Stimulated activated CD8-positive, alpha-beta memory T cell treated with anti-CD3 and anti-CD28 coated beads, Interleukin-15, amount 100 ng/mL, for 1 hour (primary cell): ENCODE data around the gene RALGAPA2.

ENCODE experiments used
- DNase-seq: peaks from one replicate; pipeline ENCODE4 v3.0.0-alpha.2; 2020; ENCODE audit warnings: low read depth

The RALGAPA2 gene

DNA sequence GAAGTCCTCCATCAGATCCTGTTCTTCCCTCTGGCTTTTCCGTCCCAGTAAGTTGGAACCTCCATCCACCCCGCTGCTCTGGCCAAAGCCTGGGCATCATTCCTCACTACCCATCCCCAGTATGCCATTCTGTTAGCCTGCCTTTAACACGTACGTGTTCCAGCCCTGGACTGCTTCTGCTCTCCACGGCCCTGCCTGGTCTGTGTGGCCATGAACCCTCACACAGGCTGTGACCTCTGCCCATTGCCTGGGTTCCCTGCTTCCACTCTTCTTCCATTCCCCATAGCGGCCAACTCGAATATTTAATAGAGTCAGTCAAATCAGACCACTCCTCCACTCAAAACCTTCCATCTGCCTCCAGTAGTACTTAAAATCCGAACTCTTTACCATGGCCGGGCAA, 29.4 kb downstream of the RALGAPA2 start:
- DNase-seq = no peak

DNA sequence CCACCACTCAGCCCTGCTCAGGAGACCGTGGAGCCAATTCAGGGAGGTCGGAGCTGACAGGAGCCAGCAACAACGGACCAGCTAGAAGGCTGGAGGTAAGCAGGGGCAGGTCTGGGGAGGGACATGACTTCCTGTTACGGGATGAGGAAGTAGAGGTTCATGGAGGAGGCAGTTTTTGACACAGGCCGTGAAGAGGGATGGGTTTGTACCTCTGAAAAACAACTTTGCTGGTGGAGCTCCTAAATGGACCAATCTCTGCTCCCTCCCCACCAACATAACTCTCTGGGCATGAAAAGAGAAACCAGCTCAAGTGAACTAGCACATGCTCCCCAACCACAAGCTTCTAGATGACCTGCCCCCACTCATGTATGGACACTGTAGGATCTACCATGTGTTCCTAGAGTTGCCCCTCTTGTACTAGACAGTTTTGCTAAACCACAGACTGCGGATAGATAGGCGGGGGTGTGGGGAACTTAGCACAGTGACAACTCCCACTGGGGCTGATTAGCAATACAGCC, 31.4 kb downstream of the RALGAPA2 start:
- DNase-seq = no peak

DNA sequence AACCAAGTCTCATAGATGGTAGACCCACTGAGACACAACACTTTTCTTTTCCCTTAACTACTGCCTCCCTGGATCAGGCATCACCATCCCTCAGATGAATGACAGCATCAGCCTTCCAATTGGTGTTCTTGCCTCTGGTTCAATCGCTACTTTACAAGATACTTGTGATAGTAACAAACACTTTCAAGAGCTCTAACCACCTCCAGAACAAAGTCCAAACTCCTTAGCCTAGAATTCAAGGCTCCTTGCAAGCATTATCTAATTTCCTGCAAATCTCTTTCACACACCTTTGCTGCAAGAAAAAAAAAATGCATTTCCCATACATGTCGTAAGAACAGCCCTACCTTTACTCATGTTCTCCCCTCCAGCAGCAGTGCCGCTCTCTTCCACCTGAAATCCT, 33.1 kb downstream of the RALGAPA2 start:
- no peak for DNase-seq

DNA sequence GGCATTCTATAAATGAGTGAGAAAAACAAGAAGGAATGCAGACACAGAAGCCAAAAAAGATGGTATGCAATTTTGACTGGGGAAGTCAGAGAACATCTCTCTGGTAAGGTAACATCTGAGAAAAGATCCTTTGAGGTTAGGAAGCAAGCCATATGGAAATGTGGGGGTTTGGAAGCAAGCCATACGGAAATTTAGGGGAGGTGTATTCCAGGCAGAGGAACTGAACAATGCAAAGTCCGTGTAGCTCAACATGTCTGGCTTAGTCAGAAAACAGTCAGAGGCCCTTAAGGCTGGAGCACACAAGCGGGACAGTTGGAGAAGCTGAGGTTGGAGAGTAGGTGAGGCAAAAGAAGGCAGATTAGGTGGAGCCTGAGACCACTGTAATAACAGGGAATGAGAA, 35.3 kb downstream of the RALGAPA2 start:
- no peak for DNase-seq

DNA sequence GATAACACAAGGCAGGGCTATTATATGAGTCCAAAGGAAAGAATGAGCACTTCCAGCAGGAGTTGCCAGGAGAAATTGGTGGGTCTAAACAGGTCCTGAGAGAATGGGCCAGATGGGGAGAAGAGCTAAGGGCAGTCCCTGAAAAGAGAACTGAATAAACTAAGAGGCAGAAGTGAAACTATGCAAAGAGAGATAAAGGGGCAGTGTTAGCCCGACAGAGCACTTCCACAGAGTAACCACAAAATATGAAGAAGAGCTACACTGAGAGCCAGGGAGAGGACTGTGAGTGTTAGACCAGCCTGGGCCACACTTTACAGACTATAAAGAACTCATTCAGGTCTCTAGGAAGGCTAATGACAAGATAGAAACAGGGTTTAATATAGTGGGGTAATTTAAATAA, 43.8 kb downstream of the RALGAPA2 start:
- no peak for DNase-seq

DNA sequence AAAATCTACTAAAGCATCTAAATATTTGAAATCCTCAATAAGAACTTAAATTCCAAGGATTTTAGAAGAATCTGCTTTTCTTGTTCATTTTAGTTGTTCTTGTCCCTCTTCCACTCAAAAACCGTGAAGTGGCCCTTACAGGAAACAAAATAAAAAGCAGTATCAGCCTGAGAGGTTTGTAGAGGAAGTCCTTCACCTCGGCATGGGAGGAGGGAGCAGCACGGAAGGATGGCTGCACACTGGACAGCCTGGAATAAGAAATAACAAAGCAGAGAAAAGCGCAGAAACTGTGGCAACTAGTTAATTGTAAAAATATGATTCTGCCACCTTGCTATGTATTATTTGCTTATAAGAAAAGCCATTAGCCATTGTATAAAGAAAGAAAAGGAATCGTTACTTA, 46.1 kb downstream of the RALGAPA2 start:
- DNase-seq = no peak

DNA sequence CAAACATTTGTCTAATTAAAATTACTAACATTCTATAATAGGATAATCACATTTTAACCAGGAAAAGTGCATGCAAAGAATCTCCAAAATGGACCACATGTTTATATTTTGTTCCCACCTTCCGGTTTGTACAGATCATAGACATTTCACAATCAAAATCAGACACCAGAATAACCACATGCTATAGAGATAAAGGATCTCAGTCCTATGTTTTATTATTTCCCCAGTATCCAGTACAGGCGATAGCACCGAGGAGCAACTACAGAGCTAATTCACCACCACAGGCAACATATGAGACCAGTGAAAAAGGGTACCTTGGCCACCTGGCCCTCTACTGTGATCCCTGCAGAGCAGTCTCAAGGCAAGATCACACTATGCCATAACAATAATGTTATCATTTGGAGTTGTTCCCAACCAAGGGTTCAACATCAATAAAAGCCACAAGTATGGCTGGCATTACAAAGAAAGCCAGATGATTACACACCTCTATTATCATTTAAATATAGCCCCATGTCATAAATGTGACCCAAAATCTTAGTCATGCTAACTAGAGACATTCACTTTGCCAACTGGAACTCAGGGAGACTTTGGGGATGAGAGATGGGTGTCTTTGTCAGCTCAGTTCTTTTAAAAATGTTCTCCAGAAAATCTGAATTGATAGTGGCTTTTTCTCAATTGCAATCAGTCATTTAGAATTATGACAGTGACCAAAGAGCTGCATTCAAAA, 46.7 kb downstream of the RALGAPA2 start:
- no peak for DNase-seq

DNA sequence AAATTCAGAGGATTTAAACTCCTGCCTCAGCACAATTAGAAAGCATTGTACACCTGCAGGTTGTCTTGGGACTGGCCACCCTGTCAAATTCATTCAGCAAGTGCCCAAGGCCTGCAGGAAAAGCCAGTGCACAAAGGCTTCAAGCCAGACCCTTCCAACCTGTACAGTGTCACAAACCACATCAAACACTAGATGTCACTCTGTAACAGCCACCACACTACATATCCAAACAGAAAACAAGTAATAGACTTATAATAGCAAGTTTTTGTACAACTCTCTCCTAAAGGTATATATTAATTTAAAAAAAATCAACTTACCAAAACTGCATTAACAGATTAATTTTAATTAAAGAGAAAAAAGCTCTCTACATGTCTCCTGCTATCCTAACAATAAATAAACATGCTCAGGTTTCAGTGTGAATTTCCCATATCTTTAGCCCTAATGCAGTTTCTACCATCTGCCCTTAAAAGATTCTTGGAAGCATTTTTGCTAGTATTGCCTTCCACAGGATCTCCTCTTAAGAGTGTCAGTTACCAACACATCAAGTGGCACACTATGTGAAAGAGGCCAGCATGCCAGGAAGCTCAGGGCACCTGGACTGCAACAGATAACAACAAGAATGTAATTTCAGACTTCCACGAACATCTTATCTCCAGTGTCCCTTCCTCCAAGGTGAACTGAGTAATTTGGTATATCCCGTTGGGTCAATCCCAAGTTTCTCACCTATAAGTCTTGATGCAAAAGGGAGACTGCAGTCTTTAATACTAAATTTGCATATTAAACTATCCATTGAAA, 47.5 kb downstream of the RALGAPA2 start:
- no peak for DNase-seq

DNA sequence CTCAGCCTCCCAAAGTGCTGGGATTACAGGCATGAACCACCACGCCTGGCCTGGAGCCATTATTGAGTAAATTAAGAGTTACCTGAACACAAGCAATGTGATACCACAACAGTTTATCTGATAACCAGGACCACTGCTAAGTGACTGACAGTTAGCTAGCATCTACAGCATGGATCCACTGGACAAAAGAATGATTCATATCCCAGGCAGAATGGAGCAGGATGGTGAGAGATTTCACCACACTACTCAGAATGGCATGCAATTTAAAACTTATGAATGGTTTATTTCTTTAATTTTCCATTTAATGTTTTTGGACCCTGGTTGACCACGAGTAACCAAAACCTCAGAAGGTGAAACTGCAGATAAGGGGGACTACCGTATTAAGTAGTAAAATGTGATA, 48.6 kb downstream of the RALGAPA2 start:
- DNase-seq = no peak

DNA sequence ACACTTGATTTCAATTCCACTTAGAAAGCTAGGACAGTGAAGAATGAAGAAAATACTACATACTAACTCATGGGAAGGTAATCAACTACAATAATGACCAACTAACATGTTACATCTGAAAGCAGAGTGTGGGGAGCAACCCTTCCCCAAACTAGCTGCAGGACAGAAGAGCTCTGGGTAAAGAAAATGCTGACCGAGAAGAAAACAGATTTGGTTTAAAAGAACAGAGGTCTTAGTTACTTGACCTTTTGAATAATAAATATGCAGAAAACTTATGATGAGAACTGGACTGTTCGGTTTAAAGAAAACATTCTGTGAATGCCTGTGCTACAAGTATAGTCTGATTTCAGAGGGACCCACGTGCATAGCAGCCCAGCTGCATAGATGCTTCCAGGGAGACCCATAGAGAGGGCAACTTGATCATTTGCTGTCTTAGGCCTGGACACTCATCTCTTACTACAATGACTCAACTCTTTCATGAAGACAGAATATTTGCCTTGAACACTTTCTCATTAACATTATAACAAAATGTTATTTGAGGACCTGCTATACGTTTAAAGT, 53.5 kb downstream of the RALGAPA2 start:
- DNase-seq = no peak

DNA sequence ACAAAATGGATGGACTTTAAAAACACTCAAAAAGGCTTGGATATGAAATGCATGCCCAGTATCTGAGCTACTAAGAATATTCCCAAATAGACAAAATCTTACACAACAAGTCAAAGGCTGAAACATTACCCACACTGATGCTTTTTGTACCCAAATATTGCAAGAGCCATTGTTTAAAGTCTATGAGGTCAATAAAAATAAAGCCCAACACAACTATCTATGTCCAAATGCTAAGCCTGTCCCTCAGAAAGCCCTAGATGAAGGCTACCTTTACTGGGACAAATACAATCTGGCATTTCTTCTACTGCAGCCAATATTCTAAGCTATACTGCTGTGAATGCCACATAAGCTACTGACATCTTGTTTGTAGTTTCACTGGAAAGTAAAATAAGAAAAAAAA, 54.3 kb downstream of the RALGAPA2 start:
- no peak for DNase-seq

DNA sequence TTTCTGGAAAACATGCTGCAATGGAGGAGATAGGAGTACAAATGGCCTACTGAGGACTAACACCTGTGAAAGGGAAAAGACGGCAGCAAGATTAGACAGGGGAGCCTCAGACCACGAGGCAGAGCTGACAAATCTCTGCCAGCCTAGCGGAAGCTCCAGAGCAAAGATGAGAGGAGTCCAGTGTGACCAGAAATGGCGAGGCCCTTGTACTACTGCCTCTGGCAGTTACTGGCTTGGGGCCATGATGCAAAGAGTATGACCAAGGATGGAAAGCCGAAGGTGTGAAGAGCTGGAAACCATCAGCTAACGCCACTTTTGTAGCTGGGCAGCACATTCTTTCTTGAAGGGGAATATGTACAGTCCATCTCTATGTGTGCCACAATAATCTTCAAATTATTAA, 55.4 kb downstream of the RALGAPA2 start:
- DNase-seq = no peak

DNA sequence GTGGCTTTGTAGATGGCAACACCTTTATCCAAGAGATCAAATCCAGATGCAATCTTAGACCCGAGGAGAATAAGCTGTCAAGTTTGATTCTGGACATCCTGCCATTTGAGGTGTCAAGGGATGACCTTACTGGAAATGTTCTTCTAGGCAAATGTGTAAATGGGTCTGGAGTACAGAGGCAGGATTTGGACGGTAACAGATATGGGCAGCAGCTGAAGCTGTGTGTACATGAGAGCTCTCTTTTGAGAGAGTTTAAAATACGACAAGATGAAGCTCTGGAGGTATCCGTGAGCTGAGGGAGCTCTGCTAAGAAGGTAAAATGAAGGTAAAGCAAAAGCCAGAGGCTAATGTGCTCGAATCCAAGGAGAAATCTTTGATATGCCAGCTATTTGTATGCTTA, 56.6 kb downstream of the RALGAPA2 start:
- no peak for DNase-seq

DNA sequence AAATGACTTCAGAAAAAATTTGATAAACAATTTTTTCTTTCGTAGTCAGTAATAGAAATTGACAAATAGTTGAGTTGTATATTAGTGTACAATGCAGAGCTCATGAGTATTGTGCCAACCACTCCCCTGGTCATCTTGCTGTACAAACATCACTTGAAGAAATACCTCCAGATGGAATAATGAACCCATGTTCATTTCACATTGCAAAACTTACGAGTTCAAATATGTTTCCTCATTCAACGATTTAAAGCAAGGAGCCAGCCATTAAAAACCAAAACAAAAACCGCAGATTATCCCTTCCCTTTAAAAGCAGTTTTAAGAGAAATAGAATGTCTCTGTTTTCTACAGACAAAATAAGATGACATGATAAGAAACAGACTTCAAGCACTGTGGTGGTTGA, 62.5 kb downstream of the RALGAPA2 start:
- DNase-seq = no peak

DNA sequence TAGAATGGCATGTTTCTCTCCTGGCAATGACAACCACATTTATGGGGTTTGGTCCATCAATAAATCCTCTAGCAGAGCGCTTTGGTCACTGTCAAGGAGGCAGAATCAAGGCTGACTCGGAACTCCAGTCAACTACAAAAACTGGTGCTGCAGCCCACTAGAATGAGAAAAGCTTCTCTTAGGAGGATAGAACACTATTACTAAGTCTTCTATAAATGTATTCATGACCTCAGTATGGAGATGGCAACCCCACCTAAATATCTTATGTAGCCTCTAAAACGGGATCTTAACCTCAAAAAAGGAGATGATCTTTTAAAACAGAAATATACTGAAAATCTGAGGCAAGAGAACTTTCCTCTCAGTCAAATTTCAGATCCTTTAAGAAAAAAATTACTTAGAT, 68.5 kb downstream of the RALGAPA2 start:
- DNase-seq = no peak

DNA sequence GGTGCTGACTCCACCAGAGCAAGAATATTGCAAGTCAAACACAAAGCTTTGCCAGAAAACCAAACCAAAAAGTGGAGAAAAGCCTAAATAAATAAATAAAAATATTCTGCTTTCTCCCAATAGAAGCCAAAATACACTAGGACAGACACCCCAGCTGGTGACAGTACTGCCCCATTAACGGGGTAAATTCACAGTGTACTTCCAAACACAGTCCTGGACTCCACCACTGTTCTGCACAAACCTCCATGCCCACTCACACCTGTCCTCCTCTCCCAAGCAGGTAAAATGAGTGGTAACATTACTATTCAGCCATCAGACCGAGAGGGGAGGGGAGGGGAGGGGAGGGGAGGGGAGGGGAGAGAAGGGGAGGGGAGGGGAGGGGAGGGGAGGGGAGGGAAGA, 70.7 kb downstream of the RALGAPA2 start:
- no peak for DNase-seq

DNA sequence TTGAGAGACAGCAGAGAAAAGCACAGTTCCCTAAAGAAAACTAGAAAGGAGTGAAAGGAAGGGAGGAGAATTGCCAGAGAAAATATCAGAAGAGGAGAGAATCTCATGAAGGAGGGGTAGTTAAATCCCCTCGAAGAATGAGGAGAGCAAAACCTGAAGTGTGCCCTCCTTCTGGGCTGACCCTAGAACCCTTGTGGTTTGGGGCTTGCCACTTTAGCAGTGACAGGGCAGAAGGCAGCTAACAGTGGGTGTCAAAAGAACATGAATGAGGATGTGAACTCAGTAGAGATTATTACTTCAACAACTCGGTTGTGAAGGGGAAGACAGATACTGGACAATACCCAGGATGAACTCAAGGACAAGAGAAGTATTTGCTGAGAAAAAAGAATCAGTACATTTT, 73.6 kb downstream of the RALGAPA2 start:
- no peak for DNase-seq

DNA sequence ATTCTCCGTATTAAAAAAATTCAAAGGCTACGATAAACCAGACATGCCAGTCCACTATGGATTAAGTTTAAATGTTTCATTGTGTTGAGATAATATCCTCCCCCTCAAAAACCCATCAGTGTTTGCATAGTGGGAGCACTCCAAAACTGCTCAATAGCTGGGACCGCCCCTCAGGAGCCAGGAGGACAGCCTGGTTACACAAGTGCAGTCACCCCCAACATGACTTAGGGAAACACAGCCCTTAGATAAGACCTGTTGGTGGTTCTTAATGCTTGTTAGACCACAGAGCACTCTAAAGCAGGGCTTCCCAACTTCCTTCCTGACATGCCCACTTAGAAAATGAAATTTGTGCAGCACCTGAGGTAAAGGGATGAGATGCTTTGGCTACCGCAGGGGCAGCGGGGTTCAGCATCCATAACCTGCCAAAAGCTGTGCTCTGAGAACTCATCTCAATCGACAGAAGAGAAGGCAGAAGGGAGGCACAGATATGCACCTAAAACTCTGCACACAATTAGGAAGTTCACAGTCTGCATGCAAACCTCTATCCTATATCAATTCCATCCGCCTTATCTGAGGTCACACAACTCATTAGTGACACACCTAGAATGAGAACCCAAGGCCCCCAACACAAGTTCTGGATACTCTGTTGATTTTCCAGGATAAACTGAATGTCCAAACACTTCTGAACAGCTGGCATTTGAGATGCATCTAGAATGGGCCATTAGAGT, 74.3 kb downstream of the RALGAPA2 start:
- no peak for DNase-seq

DNA sequence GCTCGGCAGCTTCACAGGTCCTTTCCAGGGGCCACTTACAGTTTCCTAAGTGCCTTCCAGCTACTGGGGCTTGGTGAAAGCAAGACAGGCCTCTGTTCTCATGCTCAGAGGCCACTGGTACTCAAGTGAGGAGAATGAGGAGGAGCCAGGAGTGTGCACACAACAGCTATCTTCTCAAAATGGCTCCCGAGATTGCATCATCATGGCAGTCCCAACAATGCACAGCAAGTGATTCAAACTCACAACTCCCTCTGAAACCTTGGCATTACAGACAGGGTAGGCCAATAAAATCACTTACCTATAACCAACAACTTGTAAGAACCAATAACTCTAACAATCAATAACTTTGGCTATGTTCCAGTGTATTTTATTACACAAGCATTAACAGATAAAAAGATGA, 77.4 kb downstream of the RALGAPA2 start:
- DNase-seq = no peak

DNA sequence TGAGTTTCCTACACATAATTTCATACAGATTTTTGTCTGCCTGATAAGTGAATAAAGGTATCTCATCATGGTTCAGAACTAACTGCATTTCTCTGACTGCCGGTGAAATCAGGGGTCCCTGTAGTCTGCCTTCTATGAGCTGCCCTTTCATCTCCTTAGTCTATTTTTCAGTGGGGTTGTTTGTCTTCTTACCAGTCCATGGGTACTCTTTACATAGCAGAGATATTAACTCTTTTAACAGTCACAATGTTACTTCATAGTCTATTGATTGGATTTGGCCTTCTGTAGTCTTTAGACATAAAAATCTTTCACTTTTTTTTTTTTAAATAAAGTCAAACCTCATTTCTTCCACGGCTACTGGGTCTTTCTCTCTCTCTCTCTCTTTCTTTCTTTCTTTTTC, 79.8 kb downstream of the RALGAPA2 start:
- no peak for DNase-seq

DNA sequence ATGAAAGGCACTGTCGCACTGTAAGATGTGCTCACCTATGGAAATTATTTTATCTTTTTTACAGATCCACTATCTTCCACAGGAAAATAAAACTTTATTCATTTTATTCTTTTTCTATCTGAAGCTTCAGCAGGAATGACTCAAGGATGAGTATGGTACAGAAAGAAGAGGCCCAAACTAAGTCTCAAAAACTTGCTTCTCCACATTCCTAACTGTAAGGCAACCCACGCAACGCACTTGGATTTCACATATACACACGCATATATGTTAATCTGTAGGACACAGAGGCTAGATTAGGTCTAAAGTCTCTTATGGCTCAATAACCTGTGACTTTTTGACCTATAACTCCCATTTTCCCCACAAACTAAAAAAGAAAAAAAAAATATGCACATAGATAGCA, 81.9 kb downstream of the RALGAPA2 start:
- DNase-seq = no peak

DNA sequence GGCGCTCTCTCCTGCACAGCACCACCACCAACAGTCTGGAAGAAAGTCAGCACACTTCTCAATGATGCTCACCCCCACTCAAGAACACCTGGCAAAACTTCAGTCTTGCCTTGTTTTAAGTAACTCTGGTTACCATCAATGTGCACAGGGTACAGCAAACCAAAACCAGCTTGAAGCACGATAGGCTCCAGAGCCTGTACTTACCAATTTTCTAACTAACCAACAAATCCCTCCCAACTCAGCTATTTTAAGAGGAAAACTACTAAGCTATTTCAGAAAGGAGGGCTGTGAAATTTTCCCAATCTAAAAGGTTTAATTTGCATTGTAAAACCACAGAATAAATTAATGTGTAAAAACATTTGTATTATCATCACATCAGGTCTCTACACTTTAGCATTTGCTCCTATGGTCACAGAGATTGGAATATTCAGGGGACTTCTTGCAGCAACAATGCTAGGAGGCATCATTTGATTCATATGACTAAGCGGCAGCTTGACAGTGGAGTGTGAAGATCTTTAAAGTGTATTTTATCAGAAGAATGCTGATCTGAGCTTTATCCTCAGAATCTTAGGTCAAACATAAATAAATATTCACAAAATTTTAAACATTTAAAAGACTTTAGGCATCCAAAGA, 82.8 kb downstream of the RALGAPA2 start:
- no peak for DNase-seq
